Nephron (organoid): Measurements from ENCODE around the gene ANKEF1.

Experiments
- H3K27ac Mint-ChIP-seq, 3 experiments: 2 replicates each; pipeline ENCODE4 v1.8.0; 2020; ENCODE audit warnings: mixed read lengths in 3 of 3, mild to moderate bottlenecking in 2 of 3, moderate library complexity in 1 of 3
- H3K27me3 Mint-ChIP-seq: 2 replicates; pipeline ENCODE4 v1.8.0; 2021; ENCODE audit warnings: low read depth, mild to moderate bottlenecking, moderate library complexity, mixed read lengths
- H3K36me3 Mint-ChIP-seq: 2 replicates; pipeline ENCODE4 v1.8.0; 2020; ENCODE audit warnings: low read depth, mixed read lengths
- H3K4me1 Mint-ChIP-seq: 2 replicates; pipeline ENCODE4 v1.8.0; 2020; ENCODE audit warnings: mixed read lengths
- H3K4me3 Mint-ChIP-seq, 3 experiments: 2 replicates each; pipeline ENCODE4 v1.8.0; 2020; ENCODE audit warnings: mild to moderate bottlenecking in 3 of 3, mixed read lengths in 3 of 3, moderate library complexity in 2 of 3
- H3K9me3 Mint-ChIP-seq: 2 replicates; pipeline ENCODE4 v1.8.0; 2020; ENCODE audit warnings: mixed read lengths
- TF ChIP-seq, protein P1 (sequence below), 3 experiments: fragments of 200-600 bp; sonication (generic); IDR thresholded peaks; one replicate each; pipeline ENCODE4 v1.5.0; 2021; ENCODE audit warnings: antibody characterized with exemption in 3 of 3; ENCODE audit not compliant: unreplicated experiment in 3 of 3

Gene ANKEF1

GRCh38 chr20:10061641-10062040, 26.9 kb downstream of the ANKEF1 start:
- no peak overlapping the region for H3K4me3 Mint-ChIP-seq
- TF ChIP-seq, protein P1, sequence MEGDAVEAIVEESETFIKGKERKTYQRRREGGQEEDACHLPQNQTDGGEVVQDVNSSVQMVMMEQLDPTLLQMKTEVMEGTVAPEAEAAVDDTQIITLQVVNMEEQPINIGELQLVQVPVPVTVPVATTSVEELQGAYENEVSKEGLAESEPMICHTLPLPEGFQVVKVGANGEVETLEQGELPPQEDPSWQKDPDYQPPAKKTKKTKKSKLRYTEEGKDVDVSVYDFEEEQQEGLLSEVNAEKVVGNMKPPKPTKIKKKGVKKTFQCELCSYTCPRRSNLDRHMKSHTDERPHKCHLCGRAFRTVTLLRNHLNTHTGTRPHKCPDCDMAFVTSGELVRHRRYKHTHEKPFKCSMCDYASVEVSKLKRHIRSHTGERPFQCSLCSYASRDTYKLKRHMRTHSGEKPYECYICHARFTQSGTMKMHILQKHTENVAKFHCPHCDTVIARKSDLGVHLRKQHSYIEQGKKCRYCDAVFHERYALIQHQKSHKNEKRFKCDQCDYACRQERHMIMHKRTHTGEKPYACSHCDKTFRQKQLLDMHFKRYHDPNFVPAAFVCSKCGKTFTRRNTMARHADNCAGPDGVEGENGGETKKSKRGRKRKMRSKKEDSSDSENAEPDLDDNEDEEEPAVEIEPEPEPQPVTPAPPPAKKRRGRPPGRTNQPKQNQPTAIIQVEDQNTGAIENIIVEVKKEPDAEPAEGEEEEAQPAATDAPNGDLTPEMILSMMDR (IDR thresholded peaks at IDR 0.05; ENCODE audit: unreplicated experiment in 3 of 3): no peak

DNA sequence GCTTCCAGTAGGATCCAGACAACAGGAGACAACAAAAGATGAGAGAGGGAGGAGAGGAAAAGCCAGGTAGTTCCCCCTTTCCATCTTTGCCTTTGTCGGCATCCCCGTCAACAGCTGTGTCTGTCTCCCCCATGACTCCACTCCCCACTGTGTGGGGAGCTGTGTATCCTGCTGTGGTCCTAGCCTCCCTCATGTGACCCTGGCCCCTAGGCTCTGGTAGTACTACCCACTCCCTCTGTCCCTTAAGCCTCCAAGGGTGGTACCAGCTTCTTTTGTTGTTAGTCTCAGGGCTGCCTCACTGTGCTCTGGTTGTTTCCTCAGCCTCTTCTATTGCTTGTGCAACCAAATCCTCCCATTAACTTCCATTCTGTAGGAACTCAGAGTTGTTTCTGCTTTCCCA, 28.7 kb downstream of the ANKEF1 start:
- no peaks in the 10 kb centered on the region for H3K9me3 Mint-ChIP-seq
- peaks cover 15% of the 10 kb centered on the region for H3K4me1 Mint-ChIP-seq
- no peaks in the 10 kb centered on the region for H3K36me3 Mint-ChIP-seq
- no peaks in the 10 kb centered on the region for H3K27me3 Mint-ChIP-seq
- TF ChIP-seq, protein P1 (IDR thresholded peaks at IDR 0.05; ENCODE audit: unreplicated experiment in 3 of 3): no peak
- H3K27ac Mint-ChIP-seq: no peak overlapping the region
- no peak overlapping the region for H3K4me3 Mint-ChIP-seq

More at GRCh38 chr20:10061641-10062040, 26.9 kb downstream of the ANKEF1 start:
- Mint-ChIP-seq H3K4me1 (peaks cover 6% of the 10 kb centered on the region), H3K27me3 (no peaks in the 10 kb centered on the region), H3K27ac (no peak overlapping the region), H3K36me3 (peaks cover 7% of the 10 kb centered on the region), H3K9me3 (no peaks in the 10 kb centered on the region)

GRCh38 chr20:10064611-10065010, 29.8 kb downstream of the ANKEF1 start:
- Mint-ChIP-seq H3K4me1 (peaks cover 15% of the 10 kb centered on the region), H3K36me3 (no peaks in the 10 kb centered on the region), H3K4me3 (no peak overlapping the region), H3K9me3 (no peaks in the 10 kb centered on the region), H3K27ac (no peak overlapping the region), H3K27me3 (no peaks in the 10 kb centered on the region)
- TF ChIP-seq, protein P1 (IDR thresholded peaks at IDR 0.05; ENCODE audit: unreplicated experiment in 3 of 3): no peak

DNA sequence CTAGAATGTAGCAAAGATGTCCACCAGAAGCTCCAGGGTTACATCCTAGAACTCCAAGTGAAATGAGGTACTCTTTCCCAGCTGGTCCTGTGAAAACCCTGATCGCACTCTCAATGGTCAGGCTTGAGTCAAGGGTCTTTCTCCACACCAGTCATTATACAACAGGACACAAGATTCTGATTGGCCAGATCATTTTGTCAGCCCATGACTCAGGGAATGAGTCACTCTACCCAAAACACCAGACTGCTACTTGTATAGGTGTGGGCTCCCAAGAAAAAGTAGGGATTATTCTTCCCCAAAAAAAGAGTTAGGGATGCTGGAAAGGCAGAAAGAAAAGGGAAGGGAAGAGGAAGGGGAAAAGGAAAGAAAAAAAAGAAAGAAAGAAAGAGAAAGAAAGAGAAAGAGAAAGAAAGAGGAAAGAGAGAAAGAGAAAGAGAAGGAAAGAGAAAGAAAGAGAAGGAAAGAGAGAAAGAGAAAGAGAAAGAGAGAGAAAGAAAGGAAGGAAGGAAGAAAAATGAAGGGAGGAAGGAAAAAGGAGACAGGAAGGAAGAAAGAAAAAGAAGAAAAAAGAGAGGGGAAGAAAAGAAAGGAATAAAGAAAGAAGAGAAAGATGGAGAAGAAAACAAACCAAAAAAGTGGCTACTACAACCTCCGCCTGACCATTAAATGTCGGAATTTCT, 30.5 kb downstream of the ANKEF1 start:
- Mint-ChIP-seq H3K27me3 (no peaks in the 10 kb centered on the region), H3K27ac (no peak overlapping the region), H3K9me3 (no peaks in the 10 kb centered on the region), H3K36me3 (no peaks in the 10 kb centered on the region), H3K4me1 (peaks cover 10% of the 10 kb centered on the region), H3K4me3 (no peak overlapping the region)
- TF ChIP-seq, protein P1 (IDR thresholded peaks at IDR 0.05; ENCODE audit: unreplicated experiment in 3 of 3): no peak

GRCh38 chr20:10067321-10067720, 32.5 kb downstream of the ANKEF1 start:
- Mint-ChIP-seq H3K27ac (peak overlapping the region; percentile 40 to 66 (median 47)), H3K36me3 (no peaks in the 10 kb centered on the region), H3K27me3 (no peaks in the 10 kb centered on the region), H3K4me3 (no peak overlapping the region), H3K4me1 (peaks cover 8% of the 10 kb centered on the region), H3K9me3 (no peaks in the 10 kb centered on the region)
- TF ChIP-seq, protein P1 (IDR thresholded peaks at IDR 0.05; ENCODE audit: unreplicated experiment in 3 of 3): no peak

- no peak overlapping the region for H3K27ac Mint-ChIP-seq
- no peaks in the 10 kb centered on the region for H3K9me3 Mint-ChIP-seq
Observed at GRCh38 chr20:10074513-10074912, 39.7 kb downstream of the ANKEF1 start.

More at GRCh38 chr20:10074513-10074912, 39.7 kb downstream of the ANKEF1 start:
- TF ChIP-seq, protein P1 (IDR thresholded peaks at IDR 0.05; ENCODE audit: unreplicated experiment in 3 of 3): no peak
- peaks cover 12% of the 10 kb centered on the region for H3K4me1 Mint-ChIP-seq
- no peaks in the 10 kb centered on the region for H3K36me3 Mint-ChIP-seq
- H3K4me3 Mint-ChIP-seq: no peak overlapping the region
- no peaks in the 10 kb centered on the region for H3K27me3 Mint-ChIP-seq
